ENCODE measurements around the gene PAQR9. TPM values are rescaled to one million over a fixed set of nuclear protein-coding genes. Genes with fewer than 3 reads are reported as not detected.

PAQR9 gene
- total and polyA plus RNA-seq, 2 donors from 2014 or later, result 0.09 TPM; not detected in 1

GRCh38 chr3:142943349-142943748 lies 20.1 kb downstream of the PAQR9 start:
- H3K4me3 ChIP-seq (ENCODE audit: low read length in 3 of 3), result no peak overlapping the region
- H3K9ac ChIP-seq (ENCODE audit: low read length in 3 of 3), result no peak overlapping the region
- intact Hi-C loops (cut with DNase I), result no loop called here
- H3K27ac ChIP-seq (ENCODE audit: low read depth in 2 of 2, low read length in 2 of 2), result no peak overlapping the region
- no peaks in the 10 kb centered on the region for H3K27me3 ChIP-seq (ENCODE audit: control insufficient read depth, insufficient read depth, low read length)
- no peak for DNase-seq
- no peaks in the 10 kb centered on the region for H3K9me3 ChIP-seq (ENCODE audit: control insufficient read depth in 2 of 3, insufficient read depth in 1 of 3, low read length in 3 of 3)
- FAIRE-seq, result no peak
- no peaks in the 10 kb centered on the region for H3K4me1 ChIP-seq (ENCODE audit: control insufficient read depth in 2 of 3, insufficient read depth in 2 of 3, low read depth in 1 of 3, low read length in 3 of 3)
- H3K36me3 ChIP-seq (ENCODE audit: control insufficient read depth in 2 of 3, insufficient read depth in 3 of 3, low read length in 3 of 3), result no peaks in the 10 kb centered on the region
- no peak for TF ChIP-seq CTCF (IDR thresholded peaks at IDR 0.05; ENCODE audit: borderline replicate concordance, extremely low read depth, insufficient read depth)

GRCh38 chr3:142941373-142942123 lies 21.9 kb downstream of the PAQR9 start:
- H3K4me1 ChIP-seq (ENCODE audit: control insufficient read depth in 2 of 3, insufficient read depth in 2 of 3, low read depth in 1 of 3, low read length in 3 of 3), result no peaks in the 10 kb centered on the region
- intact Hi-C loops (cut with DNase I), result no loop called here
- H3K4me3 ChIP-seq (ENCODE audit: low read length in 3 of 3), result no peak overlapping the region
- H3K36me3 ChIP-seq (ENCODE audit: control insufficient read depth in 2 of 3, insufficient read depth in 3 of 3, low read length in 3 of 3), result no peaks in the 10 kb centered on the region
- H3K27me3 ChIP-seq (ENCODE audit: control insufficient read depth, insufficient read depth, low read length), result no peaks in the 10 kb centered on the region
- no peak overlapping the region for H3K27ac ChIP-seq (ENCODE audit: low read depth in 2 of 2, low read length in 2 of 2)
- DNase-seq, result no peak
- H3K9me3 ChIP-seq (ENCODE audit: control insufficient read depth in 2 of 3, insufficient read depth in 1 of 3, low read length in 3 of 3), result no peaks in the 10 kb centered on the region
- no peak for FAIRE-seq
- TF ChIP-seq CTCF (IDR thresholded peaks at IDR 0.05; ENCODE audit: borderline replicate concordance, extremely low read depth, insufficient read depth), result no peak
- no peak overlapping the region for H3K9ac ChIP-seq (ENCODE audit: low read length in 3 of 3)

DNA sequence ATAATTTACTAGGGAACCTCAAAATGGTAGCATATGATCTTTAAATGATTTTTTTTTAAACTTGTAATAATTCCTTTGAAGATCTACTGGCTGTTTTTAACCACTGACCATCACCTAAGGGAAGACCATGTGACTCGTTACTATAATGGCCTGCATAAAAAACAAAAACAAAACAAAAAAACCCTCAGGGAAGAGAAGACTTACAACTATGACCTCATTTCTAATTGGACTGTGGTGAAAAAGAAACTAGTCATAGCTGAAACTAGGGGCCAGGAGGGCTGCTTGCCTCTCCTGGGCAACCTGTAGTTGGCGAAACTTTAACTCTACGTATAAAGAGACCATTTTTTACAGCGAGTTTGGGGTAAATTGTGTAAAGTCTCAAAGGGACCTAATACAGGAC lies 23.0 kb downstream of the PAQR9 start:
- H3K27me3 ChIP-seq (ENCODE audit: control insufficient read depth, insufficient read depth, low read length), result no peaks in the 10 kb centered on the region
- no peak overlapping the region for H3K27ac ChIP-seq (ENCODE audit: low read depth in 2 of 2, low read length in 2 of 2)
- DNase-seq (no peak), FAIRE-seq (no peak)
- TF ChIP-seq CTCF (IDR thresholded peaks at IDR 0.05; ENCODE audit: borderline replicate concordance, extremely low read depth, insufficient read depth), result no peak
- H3K4me3 ChIP-seq (ENCODE audit: low read length in 3 of 3), result no peak overlapping the region
- H3K9me3 ChIP-seq (ENCODE audit: control insufficient read depth in 2 of 3, insufficient read depth in 1 of 3, low read length in 3 of 3), result no peaks in the 10 kb centered on the region
- H3K9ac ChIP-seq (ENCODE audit: low read length in 3 of 3), result no peak overlapping the region
- intact Hi-C loops (cut with DNase I), result no loop called here
- H3K4me1 ChIP-seq (ENCODE audit: control insufficient read depth in 2 of 3, insufficient read depth in 2 of 3, low read depth in 1 of 3, low read length in 3 of 3), result no peaks in the 10 kb centered on the region
- no peaks in the 10 kb centered on the region for H3K36me3 ChIP-seq (ENCODE audit: control insufficient read depth in 2 of 3, insufficient read depth in 3 of 3, low read length in 3 of 3)

GRCh38 chr3:142940000-142940399 lies 23.5 kb downstream of the PAQR9 start:
- no peaks in the 10 kb centered on the region for H3K9me3 ChIP-seq (ENCODE audit: control insufficient read depth in 2 of 3, insufficient read depth in 1 of 3, low read length in 3 of 3)
- no peak overlapping the region for H3K9ac ChIP-seq (ENCODE audit: low read length in 3 of 3)
- no peaks in the 10 kb centered on the region for H3K36me3 ChIP-seq (ENCODE audit: control insufficient read depth in 2 of 3, insufficient read depth in 3 of 3, low read length in 3 of 3)
- H3K4me3 ChIP-seq (ENCODE audit: low read length in 3 of 3), result no peak overlapping the region
- no peaks in the 10 kb centered on the region for H3K4me1 ChIP-seq (ENCODE audit: control insufficient read depth in 2 of 3, insufficient read depth in 2 of 3, low read depth in 1 of 3, low read length in 3 of 3)
- intact Hi-C loops (cut with DNase I), result no loop called here
- FAIRE-seq (no peak), DNase-seq (no peak)
- H3K27ac ChIP-seq (ENCODE audit: low read depth in 2 of 2, low read length in 2 of 2), result no peak overlapping the region
- H3K27me3 ChIP-seq (ENCODE audit: control insufficient read depth, insufficient read depth, low read length), result no peaks in the 10 kb centered on the region
- TF ChIP-seq CTCF (IDR thresholded peaks at IDR 0.05; ENCODE audit: borderline replicate concordance, extremely low read depth, insufficient read depth), result no peak

Measured in kidney (tissue), 14 donors.